GM23248 (cell line): ENCODE results near the gene B3GNT2.

Source experiments
- EZH2 ChIP-seq: fragments of 200-600 bp; sonication (generic); IDR thresholded peaks from 2 replicates; pipeline ENCODE4 v1.6.1; 2018; ENCODE audit warnings: antibody characterized with exemption, mild to moderate bottlenecking; ENCODE audit not compliant: insufficient read depth, poor library complexity, severe bottlenecking
- EZH2phosphoT487 ChIP-seq: fragments of 200-600 bp; sonication (generic); IDR thresholded peaks from 2 replicates; pipeline ENCODE4 v1.6.1; 2018; ENCODE audit warnings: antibody characterized with exemption, moderate library complexity, mild to moderate bottlenecking, low read depth; ENCODE audit not compliant: insufficient read depth

DNA sequence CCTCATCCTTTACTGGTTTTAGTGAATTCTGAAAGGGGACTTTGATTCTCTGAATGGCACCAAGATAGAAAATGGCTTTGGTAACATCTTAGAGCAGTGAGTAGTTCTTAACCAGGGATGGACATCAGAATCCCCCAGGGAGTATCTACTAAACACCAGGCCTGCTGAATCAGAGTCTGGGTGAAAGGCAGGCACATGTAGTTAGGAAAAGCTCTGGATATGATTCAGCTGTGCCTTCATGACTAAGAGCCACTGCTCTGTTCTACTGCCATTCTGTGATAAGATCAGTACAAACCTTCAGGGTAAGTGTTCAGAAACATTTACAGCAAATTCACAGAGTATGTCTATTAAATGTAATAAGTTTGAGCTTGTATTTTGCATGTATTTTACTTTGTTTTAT, 46.2 kb upstream of the B3GNT2 start:
- TF ChIP-seq EZH2 (no peak), EZH2phosphoT487 (no peak)
